ENCODE data around the gene SIGLEC8. TPM values are rescaled to one million over a fixed set of nuclear protein-coding genes. Genes with fewer than 3 reads are reported as not detected.

Gene SIGLEC8
- total RNA-seq, 6 experiments from 2014 or later: not detected

- no peaks in the 10 kb centered on the region for H3K36me3 Mint-ChIP-seq (ENCODE audit: low read depth)
- no peak overlapping the region for H3K4me3 Mint-ChIP-seq
- H3K4me1 Mint-ChIP-seq (ENCODE audit: low read depth): peaks cover 12% of the 10 kb centered on the region
- no peak for TF ChIP-seq CTCF (IDR thresholded peaks at IDR 0.05)
- H3K27ac Mint-ChIP-seq: no peak overlapping the region
- H3K27me3 Mint-ChIP-seq (ENCODE audit: insufficient read depth): peaks cover 25% of the 10 kb centered on the region
- H3K9me3 Mint-ChIP-seq: no peaks in the 10 kb centered on the region
- DNase-seq: no peak
Observed at GRCh38 chr19:51440052-51440451, 18.2 kb downstream of the SIGLEC8 start.

- Mint-ChIP-seq H3K36me3 (ENCODE audit: low read depth) (no peaks in the 10 kb centered on the region), H3K4me3 (no peak overlapping the region), H3K9me3 (no peaks in the 10 kb centered on the region), H3K27me3 (ENCODE audit: insufficient read depth) (peaks cover 25% of the 10 kb centered on the region), H3K27ac (no peak overlapping the region), H3K4me1 (ENCODE audit: low read depth) (peaks cover 12% of the 10 kb centered on the region)
- DNase-seq: peak; percentile 15
- peak; percentile 64 for TF ChIP-seq CTCF (IDR thresholded peaks at IDR 0.05)
Observed at GRCh38 chr19:51439021-51439465, 19.2 kb downstream of the SIGLEC8 start.

DNA sequence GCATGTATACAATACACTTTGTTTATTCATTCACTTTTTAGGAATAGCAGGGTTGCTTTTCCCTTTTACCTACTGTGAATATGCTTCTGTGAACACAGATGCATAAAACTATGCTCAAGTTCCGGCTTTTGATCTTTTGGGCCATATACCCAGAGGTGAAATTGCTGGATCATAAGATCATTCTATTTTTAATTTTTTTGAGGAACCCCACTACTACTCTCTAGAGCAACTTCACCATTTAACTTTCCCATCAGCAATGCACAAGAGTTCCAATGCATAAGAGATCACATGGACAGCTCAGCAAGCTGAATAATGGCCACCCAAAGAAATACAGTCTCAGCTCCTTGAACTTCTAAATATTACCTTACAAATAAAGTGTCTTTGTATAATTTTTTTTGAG is 23.8 kb downstream of the SIGLEC8 start:
- no peaks in the 10 kb centered on the region for H3K4me1 Mint-ChIP-seq (ENCODE audit: low read depth)
- no peak for TF ChIP-seq CTCF (IDR thresholded peaks at IDR 0.05)
- DNase-seq: no peak
- H3K4me3 Mint-ChIP-seq: no peak overlapping the region
- H3K9me3 Mint-ChIP-seq: no peaks in the 10 kb centered on the region
- peaks cover 12% of the 10 kb centered on the region for H3K27me3 Mint-ChIP-seq (ENCODE audit: insufficient read depth)
- H3K36me3 Mint-ChIP-seq (ENCODE audit: low read depth): no peaks in the 10 kb centered on the region
- H3K27ac Mint-ChIP-seq: no peak overlapping the region

DNA sequence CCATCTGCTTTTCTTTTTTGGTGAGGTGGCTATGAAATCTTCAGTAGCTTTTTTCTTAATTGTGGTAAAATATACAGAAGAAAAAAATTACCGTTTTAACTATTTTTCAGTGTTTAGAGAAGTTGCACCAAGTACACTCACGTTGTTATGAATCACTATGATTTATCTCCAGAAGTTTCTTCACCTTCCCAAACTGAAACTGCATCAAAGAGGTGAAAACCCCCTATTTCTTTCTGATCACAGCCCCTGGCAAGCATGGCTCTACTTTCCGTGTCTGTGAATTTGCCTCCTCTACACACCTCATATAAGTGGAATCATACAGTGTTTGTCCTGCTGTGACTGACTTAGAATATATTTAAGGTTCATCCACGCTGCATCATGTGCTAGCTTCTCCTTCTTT is 25.2 kb downstream of the SIGLEC8 start:
- TF ChIP-seq CTCF (IDR thresholded peaks at IDR 0.05): no peak
- Mint-ChIP-seq H3K9me3 (no peaks in the 10 kb centered on the region; the same call in 1 of the 2 replicates), H3K27me3 (ENCODE audit: insufficient read depth) (peaks cover 11% of the 10 kb centered on the region), H3K27ac (no peak overlapping the region), H3K4me3 (no peak overlapping the region), H3K4me1 (ENCODE audit: low read depth) (no peaks in the 10 kb centered on the region), H3K36me3 (ENCODE audit: low read depth) (no peaks in the 10 kb centered on the region)
- no peak for DNase-seq

- H3K27ac Mint-ChIP-seq: no peak overlapping the region
- no peak for DNase-seq
- H3K4me1 Mint-ChIP-seq (ENCODE audit: low read depth): no peaks in the 10 kb centered on the region
- no peaks in the 10 kb centered on the region for H3K36me3 Mint-ChIP-seq (ENCODE audit: low read depth)
- no peak overlapping the region for H3K4me3 Mint-ChIP-seq
- H3K27me3 Mint-ChIP-seq (ENCODE audit: insufficient read depth): peaks cover under 1% of the 10 kb centered on the region
- no peak for TF ChIP-seq CTCF (IDR thresholded peaks at IDR 0.05)
- H3K9me3 Mint-ChIP-seq: no peaks in the 10 kb centered on the region; the same call in 1 of the 2 replicates
Observed at GRCh38 chr19:51431124-51431523, 27.1 kb downstream of the SIGLEC8 start.

- Mint-ChIP-seq H3K27ac (no peak overlapping the region), H3K9me3 (no peaks in the 10 kb centered on the region; the same call in 1 of the 2 replicates), H3K36me3 (ENCODE audit: low read depth) (no peaks in the 10 kb centered on the region), H3K4me1 (ENCODE audit: low read depth) (no peaks in the 10 kb centered on the region), H3K4me3 (no peak overlapping the region), H3K27me3 (ENCODE audit: insufficient read depth) (no peaks in the 10 kb centered on the region; the same call in 1 of the 2 replicates)
- TF ChIP-seq CTCF (IDR thresholded peaks at IDR 0.05): no peak
- DNase-seq: no peak
Observed at GRCh38 chr19:51430221-51430620, 28.0 kb downstream of the SIGLEC8 start.
